Trophoblast cell (in vitro differentiated cells and primary cell): Measurements from ENCODE around the gene AAK1.

Experiments
- DNase-seq, 2 donors: peaks; one replicate each; pipeline ENCODE4 v3.0.0-alpha.2; 2016
- H2AFZ ChIP-seq: 2 replicates; pipeline ENCODE4 v1.6.1; 2013; ENCODE audit warnings: low read length, moderate library complexity, mild to moderate bottlenecking; ENCODE audit not compliant: insufficient read depth, poor library complexity
- H2AK5ac ChIP-seq: 2 replicates; pipeline ENCODE4 v1.6.1; 2013; ENCODE audit warnings: mild to moderate bottlenecking, low read length
- H2BK120ac ChIP-seq: 2 replicates; pipeline ENCODE4 v1.6.1; 2013; ENCODE audit warnings: low read length, mild to moderate bottlenecking, moderate library complexity; ENCODE audit not compliant: insufficient read depth, poor library complexity
- H2BK12ac ChIP-seq: 2 replicates; pipeline ENCODE4 v1.6.1; 2013; ENCODE audit warnings: mild to moderate bottlenecking, low read length, moderate library complexity
- H2BK5ac ChIP-seq: 2 replicates; pipeline ENCODE4 v1.6.1; 2013; ENCODE audit warnings: low read length, low read depth, moderate library complexity, mild to moderate bottlenecking; ENCODE audit not compliant: poor library complexity
- H3K14ac ChIP-seq: 2 replicates; pipeline ENCODE4 v1.6.1; 2013; ENCODE audit warnings: mild to moderate bottlenecking, low read length
- H3K18ac ChIP-seq: 2 replicates; pipeline ENCODE4 v1.6.1; 2013; ENCODE audit warnings: mild to moderate bottlenecking, low read length
- H3K23ac ChIP-seq: 2 replicates; pipeline ENCODE4 v1.6.1; 2013; ENCODE audit warnings: low read length
- H3K27ac ChIP-seq: 2 replicates; pipeline ENCODE4 v1.5.1; 2013; ENCODE audit warnings: low read depth, mild to moderate bottlenecking, inconsistent platforms, low read length, moderate library complexity
- H3K27me3 ChIP-seq: 2 replicates; pipeline ENCODE4 v1.6.1; 2013; ENCODE audit warnings: inconsistent platforms, mild to moderate bottlenecking, low read length, moderate library complexity; ENCODE audit not compliant: insufficient read depth
- H3K36me3 ChIP-seq, 2 experiments: 1 replicate in 1 of 2; 2 replicates in 1 of 2; pipeline ENCODE4 v1.6.1; 2013; ENCODE audit warnings: low read length in 2 of 2, mild to moderate bottlenecking in 2 of 2, moderate library complexity in 1 of 2; ENCODE audit not compliant: insufficient read depth in 2 of 2, control insufficient read depth in 1 of 2
- H3K4ac ChIP-seq: 2 replicates; pipeline ENCODE4 v1.6.1; 2013; ENCODE audit warnings: low read depth, mild to moderate bottlenecking, low read length, moderate library complexity
- H3K4me1 ChIP-seq, 2 experiments: 1 replicate in 1 of 2; 2 replicates in 1 of 2; pipeline ENCODE4 v1.6.1; 2013; ENCODE audit warnings: low read length in 2 of 2, mild to moderate bottlenecking in 2 of 2, moderate library complexity in 1 of 2; ENCODE audit not compliant: insufficient read depth in 2 of 2, control insufficient read depth in 1 of 2
- H3K4me2 ChIP-seq: 2 replicates; pipeline ENCODE4 v1.6.1; 2013; ENCODE audit warnings: inconsistent platforms, mild to moderate bottlenecking, low read length, moderate library complexity
- H3K4me3 ChIP-seq: 2 replicates; pipeline ENCODE4 v1.5.1; 2013; ENCODE audit warnings: mild to moderate bottlenecking, low read depth, low read length, inconsistent platforms
- H3K79me1 ChIP-seq: one replicate; pipeline ENCODE4 v1.6.1; 2013; ENCODE audit warnings: low read length
- H3K79me2 ChIP-seq: 2 replicates; pipeline ENCODE4 v1.6.1; 2013; ENCODE audit warnings: low read length, mild to moderate bottlenecking; ENCODE audit not compliant: control insufficient read depth, insufficient read depth, poor library complexity
- H3K9ac ChIP-seq: 2 replicates; pipeline ENCODE4 v1.6.1; 2013; ENCODE audit warnings: mild to moderate bottlenecking, low read length
- H3K9me3 ChIP-seq: 2 replicates; pipeline ENCODE4 v1.6.1; 2013; ENCODE audit warnings: low read depth, mild to moderate bottlenecking, control low read depth, inconsistent platforms, low read length; ENCODE audit not compliant: insufficient read depth
- H4K12ac ChIP-seq: 2 replicates; pipeline ENCODE4 v1.6.1; 2013; ENCODE audit warnings: low read depth, mild to moderate bottlenecking, low read length, moderate library complexity
- H4K8ac ChIP-seq: 2 replicates; pipeline ENCODE4 v1.6.1; 2013; ENCODE audit warnings: low read depth, mild to moderate bottlenecking, low read length, moderate library complexity
- H4K91ac ChIP-seq: one replicate; pipeline ENCODE4 v1.6.1; 2013; ENCODE audit warnings: low read depth, mild to moderate bottlenecking, low read length, moderate library complexity
- WGBS: extraction: QIAGEN DNeasy Blood & Tissue Kit; methylation state at CpG from one replicate; pipeline ENCODE4 v1.1.7; 2013; ENCODE audit warnings: missing lambda C conversion rate; ENCODE audit not compliant: insufficient read length, insufficient coverage; ENCODE audit errors: extremely low coverage; 5-methylcytosine and 5-hydroxymethylcytosine counted together

AAK1 gene

GRCh38 chr2:69660637-69661036, 17.1 kb upstream of the AAK1 start:
- H3K9me3 ChIP-seq: no peaks in the 10 kb centered on the region
- H3K4me1 ChIP-seq: peaks cover 6 to 14% of the 10 kb centered on the region in 2 experiments
- H3K4me2 ChIP-seq: no peak overlapping the region
- H3K9ac ChIP-seq: no peak overlapping the region
- no peak overlapping the region for H2AK5ac ChIP-seq
- no peak overlapping the region for H4K12ac ChIP-seq
- no peaks in the 10 kb centered on the region for H3K27me3 ChIP-seq
- no peak overlapping the region for H3K14ac ChIP-seq
- H3K23ac ChIP-seq: no peak overlapping the region
- H3K4me3 ChIP-seq: no peak overlapping the region
- no CpG with 5 or more reads among the region's 1 CpG for WGBS
- H3K27ac ChIP-seq: no peak overlapping the region
- no peaks in the 10 kb centered on the region for H3K79me2 ChIP-seq
- no peak overlapping the region for H3K4ac ChIP-seq
- peaks cover 4% of the 10 kb centered on the region for H3K79me1 ChIP-seq
- no peak overlapping the region for H2BK120ac ChIP-seq
- peak in 1 of 2 donors; percentile 73 for DNase-seq
- no peak overlapping the region for H2AFZ ChIP-seq
- no peak overlapping the region for H2BK12ac ChIP-seq
- H2BK5ac ChIP-seq: no peak overlapping the region
- H4K8ac ChIP-seq: no peak overlapping the region
- no peaks in the 10 kb centered on the region for H3K36me3 ChIP-seq
- H3K18ac ChIP-seq: no peak overlapping the region
- no peak overlapping the region for H4K91ac ChIP-seq

- no peak overlapping the region for H4K8ac ChIP-seq
- H3K23ac ChIP-seq: no peak overlapping the region
- H3K27me3 ChIP-seq: no peaks in the 10 kb centered on the region
- H2AFZ ChIP-seq: no peak overlapping the region
- no peak overlapping the region for H4K91ac ChIP-seq
- no peak overlapping the region for H2BK120ac ChIP-seq
- peaks cover 6 to 14% of the 10 kb centered on the region in 2 experiments for H3K4me1 ChIP-seq
- no peak for DNase-seq
- H3K9me3 ChIP-seq: no peaks in the 10 kb centered on the region
- peak overlapping the region; percentile 7 for H3K27ac ChIP-seq
- no peak overlapping the region for H3K4me3 ChIP-seq
- H4K12ac ChIP-seq: no peak overlapping the region
- H2BK12ac ChIP-seq: peak overlapping the region; percentile 73
- H3K79me1 ChIP-seq: peaks cover 4% of the 10 kb centered on the region
- no peak overlapping the region for H3K4me2 ChIP-seq
- no peaks in the 10 kb centered on the region for H3K79me2 ChIP-seq
- H3K18ac ChIP-seq: no peak overlapping the region
- no peak overlapping the region for H2AK5ac ChIP-seq
- no peak overlapping the region for H2BK5ac ChIP-seq
- no peaks in the 10 kb centered on the region for H3K36me3 ChIP-seq
- H3K9ac ChIP-seq: no peak overlapping the region
- H3K4ac ChIP-seq: no peak overlapping the region
- WGBS: no CpG with 5 or more reads among the region's 2 CpGs
- H3K14ac ChIP-seq: no peak overlapping the region
Measured at GRCh38 chr2:69659941-69660483, 16.5 kb upstream of the AAK1 start.

GRCh38 chr2:69659349-69659748, 15.8 kb upstream of the AAK1 start:
- no peak for DNase-seq
- Histone ChIP-seq H2BK12ac (no peak overlapping the region), H3K4me2 (no peak overlapping the region), H2AK5ac (no peak overlapping the region), H3K4me1 (peaks cover 6 to 14% of the 10 kb centered on the region in 2 experiments), H3K27me3 (no peaks in the 10 kb centered on the region), H2BK5ac (no peak overlapping the region), H3K4me3 (no peak overlapping the region), H4K8ac (no peak overlapping the region), H3K79me1 (peaks cover 4% of the 10 kb centered on the region), H3K23ac (no peak overlapping the region), H2BK120ac (no peak overlapping the region), H3K4ac (no peak overlapping the region), H3K9me3 (no peaks in the 10 kb centered on the region), H2AFZ (no peak overlapping the region), H3K9ac (no peak overlapping the region), H3K18ac (no peak overlapping the region), H3K27ac (peak overlapping the region; percentile 7), H4K91ac (no peak overlapping the region), H3K36me3 (no peaks in the 10 kb centered on the region), H3K79me2 (no peaks in the 10 kb centered on the region), H3K14ac (no peak overlapping the region), H4K12ac (no peak overlapping the region)
- no CpG with 5 or more reads among the region's 1 CpG for WGBS

- Histone ChIP-seq H3K27me3 (no peaks in the 10 kb centered on the region), H3K27ac (no peak overlapping the region), H3K4me1 (no peaks in the 10 kb centered on the region), H3K9me3 (no peaks in the 10 kb centered on the region), H2AFZ (no peak overlapping the region), H3K36me3 (no peaks in the 10 kb centered on the region), H2AK5ac (no peak overlapping the region), H3K18ac (no peak overlapping the region), H3K4me3 (no peak overlapping the region), H2BK5ac (no peak overlapping the region), H4K12ac (no peak overlapping the region), H3K23ac (no peak overlapping the region), H2BK12ac (no peak overlapping the region), H3K14ac (no peak overlapping the region), H3K4me2 (no peak overlapping the region), H3K79me2 (no peaks in the 10 kb centered on the region), H3K79me1 (no peaks in the 10 kb centered on the region), H4K8ac (no peak overlapping the region), H4K91ac (no peak overlapping the region), H3K4ac (no peak overlapping the region), H2BK120ac (no peak overlapping the region), H3K9ac (no peak overlapping the region)
- DNase-seq: peak; percentile 70 to 88
- no CpG with 5 or more reads among the region's 7 CpGs for WGBS
Measured at GRCh38 chr2:69652206-69652605, 8.7 kb upstream of the AAK1 start.
